Spinal cord (tissue), 10 donors: ENCODE results near the gene TAC4. TPM values are rescaled to one million over a fixed set of nuclear protein-coding genes. Genes with fewer than 3 reads are reported as not detected.

Experiments used
- DNase-seq, 6 donors: peaks; one replicate each; pipeline versions ENCODE4 v3.0.0 to v3.0.0-alpha.2; 2013 to 2015; ENCODE audit warnings: low spot score in 6 of 6, low read depth in 4 of 6
- H3K27ac ChIP-seq: one replicate; pipeline ENCODE4 v1.5.1; 2013; ENCODE audit warnings: low read depth, low read length, control low read depth
- H3K27me3 ChIP-seq: one replicate; pipeline ENCODE4 v1.6.1; 2013; ENCODE audit warnings: low read length; ENCODE audit not compliant: control insufficient read depth, insufficient read depth
- H3K36me3 ChIP-seq: one replicate; pipeline ENCODE4 v1.6.1; 2013; ENCODE audit warnings: low read length; ENCODE audit not compliant: control insufficient read depth, insufficient read depth
- H3K4me1 ChIP-seq: one replicate; pipeline ENCODE4 v1.6.1; 2013; ENCODE audit warnings: low read length; ENCODE audit not compliant: control insufficient read depth, insufficient read depth
- H3K4me3 ChIP-seq: one replicate; pipeline ENCODE4 v1.5.1; 2013; ENCODE audit warnings: low read depth, low read length, control low read depth
- H3K9me3 ChIP-seq: one replicate; pipeline ENCODE4 v1.6.1; 2013; ENCODE audit warnings: low read length; ENCODE audit not compliant: control insufficient read depth, insufficient read depth
- WGBS: methylation state at CpG from one replicate; pipeline ENCODE4 v1.1.5; 2013; ENCODE audit warnings: missing lambda C conversion rate; ENCODE audit not compliant: insufficient coverage; 5-methylcytosine and 5-hydroxymethylcytosine counted together
- long read RNA-seq, 4 donors: transcript quantifications; one replicate each; lab custom pipeline, GENCODE V29; 2026
- polyA plus RNA-seq, 2 donors: library from polyadenylated mRNA; unstranded; fragments of 120-200 nt; gene quantifications; one replicate each; pipeline ENCODE4 v1.2.1, GENCODE V29; 2013; ENCODE audit not compliant: insufficient read length in 2 of 2
- total RNA-seq, 2 donors: library from RNA; depleted of rRNA in 1 of 2; stranded (reverse); fragments of 120-200 nt in 1 of 2; fragments of >200 nt in 1 of 2; gene quantifications; one replicate each; pipeline versions ENCODE4 v1.2.3 to v1.2.4, GENCODE V29; 2013 to 2014
- donor health status: healthy.

The TAC4 gene, protein sequence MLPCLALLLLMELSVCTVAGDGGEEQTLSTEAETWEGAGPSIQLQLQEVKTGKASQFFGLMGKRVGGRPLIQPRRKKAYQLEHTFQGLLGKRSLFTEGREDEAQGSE
- total RNA-seq (not detected), polyA plus RNA-seq (under 1 TPM in 1 of 2 donors, not detected in 1; 0.35 TPM)
- long read RNA-seq, donor 1 = 0 reads
- long read RNA-seq, donor 2 = 0 reads
- long read RNA-seq, donor 3 = 0 reads
- long read RNA-seq, donor 4 = 0 reads

DNA sequence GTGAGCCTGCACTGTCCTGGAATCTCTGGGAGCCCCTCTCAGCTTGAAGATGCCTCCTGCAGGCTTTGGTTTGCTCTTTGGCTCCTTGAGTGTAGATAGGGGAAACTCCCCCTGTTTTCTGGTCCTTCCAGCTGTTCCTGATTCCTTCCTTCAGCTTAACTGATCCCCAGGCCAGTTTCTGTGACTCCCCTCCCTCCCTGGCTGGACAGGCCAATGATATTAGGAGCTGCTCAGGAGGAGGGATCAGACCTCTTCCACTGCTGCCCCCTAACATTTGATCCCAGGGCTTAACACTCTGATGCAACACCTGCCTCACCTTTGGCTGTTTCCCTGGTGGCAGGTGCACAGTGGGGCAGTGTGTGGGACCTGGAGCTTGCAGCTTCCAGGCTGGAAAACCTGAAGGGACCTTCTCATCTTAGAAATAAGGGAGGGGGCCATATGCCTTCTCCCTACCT lies at the start of gene TAC4:
TAC4 (minus strand) TSS at position 51 of the 455 bp plus-strand sequence. CDS start 52 bp downstream, outside the sequence.
- no peak for DNase-seq
- Histone ChIP-seq H3K9me3 (no peaks in the 10 kb centered on the region), H3K36me3 (no peaks in the 10 kb centered on the region), H3K27ac (no peak within 1 kb of the TSS), H3K27me3 (peaks cover 18% of the 10 kb centered on the region), H3K4me3 (no peak within 1 kb of the TSS), H3K4me1 (peaks cover 46% of the 10 kb centered on the region)

DNA sequence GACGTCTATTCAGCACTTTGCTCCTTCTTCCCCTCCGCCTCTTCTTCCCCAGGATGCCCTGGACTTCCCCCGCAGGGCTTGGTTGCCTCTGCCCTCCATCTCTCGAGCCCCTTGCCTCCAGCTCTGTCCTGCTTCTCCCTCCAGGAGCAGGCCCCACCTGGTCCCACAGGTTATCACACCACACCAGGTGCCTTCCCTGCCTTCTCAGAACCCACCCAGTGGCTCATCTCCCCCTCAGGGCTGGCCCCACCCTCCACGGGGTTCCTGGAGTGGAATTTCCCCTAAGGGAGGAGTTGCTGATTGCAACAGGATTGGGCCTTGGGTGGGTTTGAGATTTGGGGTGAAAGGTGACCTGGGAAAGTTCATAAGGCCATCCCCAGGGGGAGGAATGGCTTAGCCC lies 49.0 kb upstream of the TAC4 start:
- no peak overlapping the region for H3K4me3 ChIP-seq
- WGBS = 83% methylated on average over 4 of the region's 5 CpGs
- H3K27ac ChIP-seq = no peak overlapping the region
- peaks cover 56% of the 10 kb centered on the region for H3K27me3 ChIP-seq
- H3K4me1 ChIP-seq = peaks cover 9% of the 10 kb centered on the region
- no peaks in the 10 kb centered on the region for H3K9me3 ChIP-seq
- no peak for DNase-seq
- no peaks in the 10 kb centered on the region for H3K36me3 ChIP-seq

DNA sequence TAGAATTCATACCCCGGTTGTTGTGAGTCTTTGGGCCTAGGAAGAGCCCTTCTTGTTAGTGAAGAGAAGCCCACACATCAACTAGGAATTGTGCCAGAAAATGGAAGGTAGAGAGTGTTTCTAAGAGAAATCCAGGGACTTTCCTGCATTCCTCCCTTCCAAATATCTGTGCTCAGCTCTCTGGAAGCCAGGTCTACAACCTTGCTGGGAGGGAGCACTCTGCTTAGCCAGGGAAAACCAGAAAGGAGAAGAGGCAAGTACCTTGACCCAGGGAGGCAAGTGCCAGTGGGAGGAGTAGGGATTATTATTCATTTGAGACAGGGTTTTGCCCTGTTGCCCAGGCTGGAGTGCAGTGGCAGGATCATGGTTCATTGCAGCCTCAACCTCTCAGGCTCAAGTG lies 48.4 kb upstream of the TAC4 start:
- H3K4me1 ChIP-seq = peaks cover 9% of the 10 kb centered on the region
- no peak for DNase-seq
- WGBS = no CpG with 5 or more reads among the region's 1 CpG
- H3K9me3 ChIP-seq = no peaks in the 10 kb centered on the region
- H3K4me3 ChIP-seq = no peak overlapping the region
- no peak overlapping the region for H3K27ac ChIP-seq
- H3K27me3 ChIP-seq = peaks cover 57% of the 10 kb centered on the region
- H3K36me3 ChIP-seq = no peaks in the 10 kb centered on the region

DNA sequence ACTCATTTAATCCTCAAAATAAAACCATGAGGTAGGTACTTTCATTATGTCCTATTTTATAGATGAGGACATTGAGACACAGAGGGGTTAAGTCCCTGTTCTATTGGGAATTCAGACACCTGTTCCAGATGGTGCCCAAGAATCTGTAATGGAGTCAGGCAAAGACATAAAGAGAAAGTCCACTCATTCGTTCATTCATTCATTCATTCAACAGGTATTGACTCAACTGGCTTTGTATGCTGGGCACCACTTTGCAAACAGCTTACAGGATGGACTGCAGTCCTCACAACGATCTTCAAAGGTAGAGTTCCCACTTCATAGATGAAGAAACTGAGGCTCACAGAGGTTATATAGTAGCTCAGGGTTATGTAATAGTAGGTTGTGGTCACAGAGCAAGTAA lies 47.9 kb upstream of the TAC4 start:
- Histone ChIP-seq H3K4me3 (no peak overlapping the region), H3K27me3 (peaks cover 57% of the 10 kb centered on the region), H3K4me1 (peaks cover 9% of the 10 kb centered on the region), H3K9me3 (no peaks in the 10 kb centered on the region), H3K36me3 (no peaks in the 10 kb centered on the region), H3K27ac (no peak overlapping the region)
- DNase-seq = no peak
- no CpG with 5 or more reads among the region's 2 CpGs for WGBS

DNA sequence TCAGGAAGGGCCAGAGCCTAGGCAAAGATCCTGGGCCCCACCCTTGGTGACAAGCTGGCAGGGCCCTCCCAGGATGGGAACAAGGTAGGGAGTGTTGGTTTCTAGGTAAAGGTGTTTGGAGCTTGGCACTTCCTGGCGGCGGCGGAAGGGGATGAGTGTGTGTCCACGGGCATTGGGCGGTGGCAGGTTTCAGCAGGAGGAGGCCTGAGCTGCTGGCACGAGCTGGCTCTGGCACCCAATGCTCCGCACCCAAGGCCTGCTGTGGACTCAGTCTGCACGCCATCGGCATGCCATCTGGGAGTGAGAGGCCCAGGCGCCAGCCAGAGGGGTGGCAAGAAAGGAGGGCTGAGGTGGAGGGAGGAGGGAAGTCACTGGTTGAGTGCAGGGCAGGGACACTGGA lies 46.9 kb upstream of the TAC4 start:
- 84% methylated on average over 10 of the region's 10 CpGs for WGBS
- H3K27me3 ChIP-seq = peaks cover 62% of the 10 kb centered on the region
- DNase-seq = no peak

DNA sequence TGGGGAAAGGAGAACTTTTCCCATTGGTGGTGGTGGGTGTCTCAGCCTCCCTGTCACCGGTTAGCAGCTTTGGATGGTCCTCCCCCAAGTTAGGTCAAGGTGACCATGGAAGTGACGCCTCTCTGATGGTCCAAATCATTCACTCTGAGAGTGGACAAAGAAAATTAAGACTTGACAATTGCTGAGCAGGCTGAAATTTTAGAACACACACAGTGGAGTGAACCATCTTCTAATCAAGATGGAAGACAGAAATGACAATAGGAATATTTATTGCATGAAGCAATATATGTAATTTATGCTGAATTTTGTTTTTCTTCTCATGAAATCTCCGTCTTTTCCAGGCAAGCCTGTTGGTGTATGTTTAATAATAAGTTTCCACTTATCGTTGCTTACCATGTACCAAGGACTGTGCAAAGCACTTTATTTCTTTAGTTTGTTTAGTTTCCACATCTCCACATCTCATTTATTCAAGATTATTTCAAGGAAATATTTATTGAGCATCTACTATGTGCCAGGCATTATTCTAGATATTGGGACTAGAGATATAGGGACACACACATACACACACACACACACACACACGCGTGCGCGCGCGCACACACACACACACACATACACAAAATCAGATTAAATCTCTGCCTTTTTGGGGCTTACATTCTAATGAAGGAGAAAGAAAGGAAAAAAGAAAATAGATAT lies 44.0 kb upstream of the TAC4 start:
- no peaks in the 10 kb centered on the region for H3K36me3 ChIP-seq
- no peaks in the 10 kb centered on the region for H3K9me3 ChIP-seq
- DNase-seq = no peak
- H3K4me1 ChIP-seq = no peaks in the 10 kb centered on the region
- peaks cover 69% of the 10 kb centered on the region for H3K27me3 ChIP-seq
- WGBS = 75% methylated on average over 2 of the region's 10 CpGs
- H3K27ac ChIP-seq = no peak overlapping the region
- no peak overlapping the region for H3K4me3 ChIP-seq

More for the DNA sequence above, 46.9 kb upstream of the TAC4 start:
- no peaks in the 10 kb centered on the region for H3K9me3 ChIP-seq
- H3K27ac ChIP-seq = no peak overlapping the region
- no peaks in the 10 kb centered on the region for H3K36me3 ChIP-seq
- peaks cover 9% of the 10 kb centered on the region for H3K4me1 ChIP-seq
- H3K4me3 ChIP-seq = no peak overlapping the region

DNA sequence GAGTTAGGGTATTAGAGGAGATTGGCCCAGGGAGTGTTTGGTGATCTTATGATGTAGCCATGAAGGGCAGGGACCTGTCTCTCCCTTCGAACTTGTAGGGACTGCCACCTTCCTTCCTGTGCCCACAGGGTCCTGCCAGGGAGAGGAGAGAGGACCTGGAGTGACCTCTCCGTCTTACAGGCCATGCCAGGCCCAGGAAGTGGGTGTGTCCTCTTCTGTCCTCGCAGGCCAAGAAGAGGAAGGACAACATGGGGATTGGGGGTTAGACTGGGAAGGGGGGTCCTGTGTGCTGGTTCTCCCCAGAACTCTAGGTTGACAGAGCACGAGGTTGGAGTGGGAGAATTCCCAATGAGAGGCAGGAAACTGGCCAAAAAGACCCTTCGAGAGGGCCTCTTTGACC lies 43.4 kb upstream of the TAC4 start:
- Histone ChIP-seq H3K9me3 (no peaks in the 10 kb centered on the region), H3K4me1 (no peaks in the 10 kb centered on the region), H3K4me3 (no peak overlapping the region), H3K27me3 (peaks cover 68% of the 10 kb centered on the region), H3K36me3 (no peaks in the 10 kb centered on the region), H3K27ac (no peak overlapping the region)
- no peak for DNase-seq
- 62% methylated on average over 3 of the region's 5 CpGs for WGBS

DNA sequence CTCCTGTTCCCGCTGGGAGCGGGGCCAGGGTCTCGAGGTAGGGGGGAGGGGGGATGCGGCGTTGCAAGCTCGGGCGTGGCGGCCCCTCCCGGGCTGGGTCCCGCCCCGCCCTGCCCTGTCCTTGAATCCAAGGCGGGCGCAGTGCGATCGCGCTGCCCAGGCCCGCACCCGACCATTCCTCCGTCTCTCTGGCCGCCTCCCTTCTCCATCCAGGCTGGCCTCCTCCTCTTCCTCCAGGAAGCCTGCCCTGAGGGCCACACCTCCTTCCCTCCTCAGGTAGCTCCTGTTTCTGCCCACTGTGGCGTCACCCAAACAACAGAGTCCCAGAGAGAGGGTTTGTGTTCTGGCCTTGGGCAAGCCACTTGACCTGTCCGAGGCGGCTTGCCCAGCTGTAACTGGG lies 43.0 kb upstream of the TAC4 start:
- no peaks in the 10 kb centered on the region for H3K4me1 ChIP-seq
- no peak for DNase-seq
- whole genome bisulfite sequencing = 11% methylated on average over 20 of the region's 23 CpGs
- H3K27ac ChIP-seq = no peak overlapping the region
- H3K9me3 ChIP-seq = no peaks in the 10 kb centered on the region
- no peaks in the 10 kb centered on the region for H3K36me3 ChIP-seq
- peaks cover 65% of the 10 kb centered on the region for H3K27me3 ChIP-seq
- no peak overlapping the region for H3K4me3 ChIP-seq

DNA sequence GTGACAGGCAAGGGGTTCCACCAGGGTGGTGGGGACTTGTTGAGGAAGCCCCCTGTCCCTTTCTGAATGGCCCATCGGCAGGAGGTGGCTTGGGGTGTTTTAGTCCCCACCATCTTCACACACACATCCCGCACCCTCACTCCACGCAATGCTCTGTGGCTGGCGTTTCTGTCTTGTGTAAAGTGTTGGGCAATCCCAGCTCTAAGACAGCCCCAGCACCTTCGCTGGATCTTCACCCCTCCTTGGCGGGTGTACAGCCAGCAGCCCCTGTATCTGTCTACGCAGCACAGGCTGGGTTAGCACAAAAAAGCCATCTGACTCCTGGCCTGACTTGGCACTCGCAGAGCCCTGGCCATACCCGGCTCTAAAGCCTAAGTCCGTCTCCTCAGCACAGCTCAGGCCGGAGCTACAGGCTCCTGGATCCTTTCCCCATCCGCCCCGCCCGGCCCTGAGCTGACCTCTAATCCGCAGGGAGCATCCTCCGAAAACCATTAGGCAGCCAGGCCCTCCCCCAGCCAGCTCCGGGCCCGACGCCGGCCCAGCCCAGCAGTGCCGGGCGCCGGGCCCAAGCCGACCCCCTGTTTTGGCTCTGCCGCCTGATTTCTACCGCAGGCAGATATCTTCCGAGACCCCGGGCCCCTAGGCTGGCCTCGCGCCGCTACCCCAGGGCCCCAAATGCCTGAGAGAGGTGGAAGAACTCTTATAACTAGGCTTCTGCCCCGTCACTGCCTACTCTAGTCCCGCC lies 42.4 kb upstream of the TAC4 start:
- H3K4me3 ChIP-seq = no peak overlapping the region
- peaks cover 65% of the 10 kb centered on the region for H3K27me3 ChIP-seq
- no peaks in the 10 kb centered on the region for H3K4me1 ChIP-seq
- DNase-seq = peak in 1 of 6 donors; percentile 37
- H3K9me3 ChIP-seq = no peaks in the 10 kb centered on the region
- H3K27ac ChIP-seq = no peak overlapping the region
- whole genome bisulfite sequencing = 15% methylated on average over 32 of the region's 33 CpGs
- no peaks in the 10 kb centered on the region for H3K36me3 ChIP-seq
